Measurements from ENCODE around the gene TUSC2.

TUSC2 gene

DNA sequence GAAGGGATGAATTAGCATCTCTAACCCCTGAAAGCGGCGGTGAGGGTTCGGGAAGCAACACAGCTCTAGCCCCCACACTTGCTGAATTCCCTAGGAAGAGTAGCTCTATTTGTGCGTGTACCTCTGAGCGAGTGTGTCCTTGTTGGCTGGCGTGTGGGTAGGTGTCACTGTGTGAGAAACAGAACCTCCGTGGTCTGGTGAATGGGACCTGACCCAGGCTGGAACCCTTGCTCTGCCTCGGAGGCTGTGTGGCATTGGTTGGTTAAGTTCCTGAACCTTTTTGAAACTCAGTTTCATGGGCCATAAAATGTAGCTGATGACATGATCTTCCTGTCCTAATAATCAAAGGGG lies 31.7 kb upstream of the TUSC2 start:
- no peak; the same call in 1 of the 2 replicates for TF ChIP-seq TCF12 (IDR thresholded peaks at IDR 0.05; ENCODE audit: low read depth)
- TF ChIP-seq ZBTB7A (IDR thresholded peaks at IDR 0.05; ENCODE audit: low read depth) = no peak
- no peak for TF ChIP-seq TEAD4 (IDR thresholded peaks at IDR 0.05)
- TF ChIP-seq EGR1 (IDR thresholded peaks at IDR 0.05) = no peak
- TF ChIP-seq, protein P1, sequence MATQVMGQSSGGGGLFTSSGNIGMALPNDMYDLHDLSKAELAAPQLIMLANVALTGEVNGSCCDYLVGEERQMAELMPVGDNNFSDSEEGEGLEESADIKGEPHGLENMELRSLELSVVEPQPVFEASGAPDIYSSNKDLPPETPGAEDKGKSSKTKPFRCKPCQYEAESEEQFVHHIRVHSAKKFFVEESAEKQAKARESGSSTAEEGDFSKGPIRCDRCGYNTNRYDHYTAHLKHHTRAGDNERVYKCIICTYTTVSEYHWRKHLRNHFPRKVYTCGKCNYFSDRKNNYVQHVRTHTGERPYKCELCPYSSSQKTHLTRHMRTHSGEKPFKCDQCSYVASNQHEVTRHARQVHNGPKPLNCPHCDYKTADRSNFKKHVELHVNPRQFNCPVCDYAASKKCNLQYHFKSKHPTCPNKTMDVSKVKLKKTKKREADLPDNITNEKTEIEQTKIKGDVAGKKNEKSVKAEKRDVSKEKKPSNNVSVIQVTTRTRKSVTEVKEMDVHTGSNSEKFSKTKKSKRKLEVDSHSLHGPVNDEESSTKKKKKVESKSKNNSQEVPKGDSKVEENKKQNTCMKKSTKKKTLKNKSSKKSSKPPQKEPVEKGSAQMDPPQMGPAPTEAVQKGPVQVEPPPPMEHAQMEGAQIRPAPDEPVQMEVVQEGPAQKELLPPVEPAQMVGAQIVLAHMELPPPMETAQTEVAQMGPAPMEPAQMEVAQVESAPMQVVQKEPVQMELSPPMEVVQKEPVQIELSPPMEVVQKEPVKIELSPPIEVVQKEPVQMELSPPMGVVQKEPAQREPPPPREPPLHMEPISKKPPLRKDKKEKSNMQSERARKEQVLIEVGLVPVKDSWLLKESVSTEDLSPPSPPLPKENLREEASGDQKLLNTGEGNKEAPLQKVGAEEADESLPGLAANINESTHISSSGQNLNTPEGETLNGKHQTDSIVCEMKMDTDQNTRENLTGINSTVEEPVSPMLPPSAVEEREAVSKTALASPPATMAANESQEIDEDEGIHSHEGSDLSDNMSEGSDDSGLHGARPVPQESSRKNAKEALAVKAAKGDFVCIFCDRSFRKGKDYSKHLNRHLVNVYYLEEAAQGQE (IDR thresholded peaks at IDR 0.05; ENCODE audit: low read depth) = no peak
- no peak for TF ChIP-seq TAF1 (IDR thresholded peaks at IDR 0.05; ENCODE audit: low read depth)
- TF ChIP-seq NFIC (IDR thresholded peaks at IDR 0.05) = no peak
- TF ChIP-seq, protein P2, sequence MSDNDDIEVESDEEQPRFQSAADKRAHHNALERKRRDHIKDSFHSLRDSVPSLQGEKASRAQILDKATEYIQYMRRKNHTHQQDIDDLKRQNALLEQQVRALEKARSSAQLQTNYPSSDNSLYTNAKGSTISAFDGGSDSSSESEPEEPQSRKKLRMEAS (IDR thresholded peaks at IDR 0.05) = no peak
- no peak for TF ChIP-seq FOXM1 (IDR thresholded peaks at IDR 0.05; ENCODE audit: borderline replicate concordance, low read depth)
- TF ChIP-seq YY1 (IDR thresholded peaks at IDR 0.05; ENCODE audit: low read depth) = no peak
- TF ChIP-seq EP300 (IDR thresholded peaks at IDR 0.05; ENCODE audit: borderline replicate concordance) = no peak
- no peak for TF ChIP-seq CREB1 (IDR thresholded peaks at IDR 0.05; ENCODE audit: low read depth)

DNA sequence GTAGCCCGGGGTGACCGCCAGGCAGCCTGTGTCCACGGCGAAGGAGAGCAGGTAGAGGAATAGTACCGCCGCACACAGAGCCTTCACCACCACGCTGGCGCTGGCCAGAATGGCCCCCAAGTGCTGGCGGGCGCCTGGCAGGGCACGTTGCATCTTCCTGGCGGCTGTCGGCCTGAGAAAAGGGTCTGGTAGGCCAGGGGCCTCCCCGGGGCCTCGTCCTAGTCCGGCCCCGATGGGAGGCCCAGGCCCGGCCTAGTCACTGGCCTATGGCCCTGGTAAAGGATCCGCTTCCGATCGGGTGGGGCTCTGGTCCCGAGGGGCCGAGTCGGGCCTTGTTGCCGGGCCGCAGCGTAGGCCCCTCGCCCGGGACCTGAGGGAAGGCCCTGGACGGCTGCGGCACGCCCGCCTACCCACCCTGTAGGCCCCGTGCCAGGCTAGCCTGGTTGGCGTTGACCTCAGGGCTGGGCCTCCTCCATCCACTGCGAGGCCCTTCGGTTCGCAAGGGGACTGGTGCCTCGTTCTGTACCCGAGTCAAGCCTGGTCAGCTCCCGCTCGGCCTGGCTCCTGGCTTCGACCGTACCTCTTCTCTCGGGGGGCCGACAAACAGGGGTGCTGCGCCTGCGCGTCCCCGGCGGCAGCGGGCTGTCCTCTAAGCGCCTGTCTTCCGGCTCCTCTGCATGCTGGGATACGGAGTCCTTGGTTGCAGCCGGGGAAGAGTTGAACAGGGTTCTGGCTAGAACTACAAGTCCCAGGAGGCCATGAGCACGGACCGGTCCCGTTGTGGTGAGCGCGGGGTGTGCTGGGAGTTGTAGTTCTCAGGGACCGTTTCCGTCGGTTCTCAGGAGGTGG lies 31.1 kb upstream of the TUSC2 start, which contains the start of gene TMEM115:
Gene TMEM115 (minus strand): TSS at position 611 of the 849 bp plus-strand sequence. CDS start 458 bp downstream, at position 153.
- TF ChIP-seq, protein P3, sequence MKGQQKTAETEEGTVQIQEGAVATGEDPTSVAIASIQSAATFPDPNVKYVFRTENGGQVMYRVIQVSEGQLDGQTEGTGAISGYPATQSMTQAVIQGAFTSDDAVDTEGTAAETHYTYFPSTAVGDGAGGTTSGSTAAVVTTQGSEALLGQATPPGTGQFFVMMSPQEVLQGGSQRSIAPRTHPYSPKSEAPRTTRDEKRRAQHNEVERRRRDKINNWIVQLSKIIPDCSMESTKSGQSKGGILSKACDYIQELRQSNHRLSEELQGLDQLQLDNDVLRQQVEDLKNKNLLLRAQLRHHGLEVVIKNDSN (IDR thresholded peaks at IDR 0.05) = peak; percentile 62
- TF ChIP-seq NFIC (IDR thresholded peaks at IDR 0.05) = 0 out of 2 replicates have a peak, but pooled peaks have one; percentile 5
- no peak for TF ChIP-seq TEAD4 (IDR thresholded peaks at IDR 0.05)
- no peak for TF ChIP-seq EGR1 (IDR thresholded peaks at IDR 0.05)
- TF ChIP-seq, protein P1 (IDR thresholded peaks at IDR 0.05; ENCODE audit: low read depth) = no peak
- TF ChIP-seq, protein P2 (IDR thresholded peaks at IDR 0.05) = peak; percentile 48; the same call in 1 of the 2 replicates
- no peak for TF ChIP-seq RAD21 (IDR thresholded peaks at IDR 0.05; ENCODE audit: low read depth)
- TF ChIP-seq EP300 (IDR thresholded peaks at IDR 0.05; ENCODE audit: borderline replicate concordance) = no peak
- TF ChIP-seq TAF1 (IDR thresholded peaks at IDR 0.05; ENCODE audit: low read depth) = peak; percentile 62; the same call in 1 of the 2 replicates
- TF ChIP-seq FOXM1 (IDR thresholded peaks at IDR 0.05; ENCODE audit: borderline replicate concordance, low read depth) = no peak
- TF ChIP-seq CEBPB (IDR thresholded peaks at IDR 0.05) = no peak
- 0 out of 2 replicates have a peak, but pooled peaks have one; percentile 62 for TF ChIP-seq CREB1 (IDR thresholded peaks at IDR 0.05; ENCODE audit: low read depth)
- TF ChIP-seq YY1 (IDR thresholded peaks at IDR 0.05; ENCODE audit: low read depth) = peak; percentile 78; the same call in 1 of the 2 replicates
- TF ChIP-seq ZBTB7A (IDR thresholded peaks at IDR 0.05; ENCODE audit: low read depth) = no peak
- peak; percentile 77; the same call in 1 of the 2 replicates for TF ChIP-seq TCF12 (IDR thresholded peaks at IDR 0.05; ENCODE audit: low read depth)

DNA sequence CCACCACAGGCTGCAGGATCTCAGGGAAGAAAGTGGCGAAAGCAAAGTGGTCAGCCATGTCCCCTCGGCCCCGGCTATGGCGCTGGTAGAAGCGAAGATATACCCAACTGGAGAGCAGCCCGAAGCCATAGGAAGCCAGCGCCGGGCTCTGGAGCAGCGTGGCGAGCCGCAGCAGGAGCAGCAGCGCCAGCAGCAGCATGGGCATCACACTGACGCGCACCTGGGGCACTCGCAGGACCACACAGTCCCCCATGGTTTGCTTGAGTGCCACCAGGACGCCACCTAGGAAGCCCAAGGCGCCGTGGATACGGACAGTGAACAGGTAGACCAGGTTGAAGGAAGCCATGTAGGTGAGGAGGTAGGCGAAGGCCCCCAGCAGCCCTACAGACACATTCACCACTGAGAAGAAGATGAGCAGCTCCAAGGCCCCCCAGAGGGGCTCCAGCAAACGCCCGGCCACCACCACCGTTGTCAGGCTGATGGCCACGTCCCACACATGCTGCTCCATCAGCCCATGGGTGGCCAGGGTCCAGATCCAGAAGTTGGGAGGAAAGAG lies 30.4 kb upstream of the TUSC2 start:
- TF ChIP-seq CEBPB (IDR thresholded peaks at IDR 0.05) (no peak), TEAD4 (IDR thresholded peaks at IDR 0.05) (no peak), TCF12 (IDR thresholded peaks at IDR 0.05; ENCODE audit: low read depth) (no peak), TAF1 (IDR thresholded peaks at IDR 0.05; ENCODE audit: low read depth) (no peak), NFIC (IDR thresholded peaks at IDR 0.05) (no peak), EGR1 (IDR thresholded peaks at IDR 0.05) (no peak), FOXM1 (IDR thresholded peaks at IDR 0.05; ENCODE audit: borderline replicate concordance, low read depth) (no peak), CREB1 (IDR thresholded peaks at IDR 0.05; ENCODE audit: low read depth) (no peak)
- TF ChIP-seq, protein P2 (IDR thresholded peaks at IDR 0.05) = no peak
- TF ChIP-seq, protein P3 (IDR thresholded peaks at IDR 0.05) = no peak
- TF ChIP-seq, protein P1 (IDR thresholded peaks at IDR 0.05; ENCODE audit: low read depth) = no peak
